ENCODE results near the gene BSN. TPM values are rescaled to one million over a fixed set of nuclear protein-coding genes. Genes with fewer than 3 reads are reported as not detected.

The BSN gene
- total RNA-seq, 1 experiment from 2014 or later: 0.93 TPM

DNA sequence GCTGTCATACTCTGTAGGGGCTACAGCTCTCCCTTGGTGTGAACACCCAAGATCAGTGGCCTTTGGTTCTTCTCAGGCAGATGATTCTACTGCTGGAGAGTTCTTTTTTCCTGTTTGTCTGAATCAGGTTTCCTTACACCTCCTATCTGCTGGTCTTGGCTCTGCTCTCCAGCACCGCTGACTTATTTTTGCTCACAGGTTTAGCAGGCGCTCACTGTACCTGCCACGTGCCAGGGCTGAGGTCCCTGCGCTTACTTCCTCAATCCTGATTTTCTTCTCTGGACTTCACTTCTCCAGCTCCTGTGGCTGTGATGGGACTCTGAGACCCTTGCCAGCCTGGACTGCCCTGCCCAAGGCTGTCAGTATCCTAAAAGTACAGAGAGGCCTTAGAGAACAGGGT lies 9.5 kb downstream of the BSN start:
- H3K9me3 ChIP-seq: no peaks in the 10 kb centered on the region
- DNase-seq: no peak
- Mint-ChIP-seq H3K4me1 (ENCODE audit: low read depth, unreplicated experiment) (no peaks in the 10 kb centered on the region), H3K4me3 (ENCODE audit: unreplicated experiment) (no peak overlapping the region), H3K9me3 (ENCODE audit: unreplicated experiment) (no peaks in the 10 kb centered on the region), H3K36me3 (ENCODE audit: insufficient read depth, unreplicated experiment) (no peaks in the 10 kb centered on the region), H3K27me3 (ENCODE audit: insufficient read depth, unreplicated experiment) (peaks cover 7% of the 10 kb centered on the region), H3K27ac (ENCODE audit: unreplicated experiment) (no peak overlapping the region)
- ChIA-PET POLR2A (no interaction called here), CTCF (no interaction called here)
- H3K4me3 ChIP-seq (ENCODE audit: low read depth, low read length): no peak overlapping the region
- no peaks in the 10 kb centered on the region for H3K36me3 ChIP-seq (ENCODE audit: control insufficient read depth, insufficient read depth, low read length)
- no peaks in the 10 kb centered on the region for H3K4me1 ChIP-seq
- TF ChIP-seq, protein P1, sequence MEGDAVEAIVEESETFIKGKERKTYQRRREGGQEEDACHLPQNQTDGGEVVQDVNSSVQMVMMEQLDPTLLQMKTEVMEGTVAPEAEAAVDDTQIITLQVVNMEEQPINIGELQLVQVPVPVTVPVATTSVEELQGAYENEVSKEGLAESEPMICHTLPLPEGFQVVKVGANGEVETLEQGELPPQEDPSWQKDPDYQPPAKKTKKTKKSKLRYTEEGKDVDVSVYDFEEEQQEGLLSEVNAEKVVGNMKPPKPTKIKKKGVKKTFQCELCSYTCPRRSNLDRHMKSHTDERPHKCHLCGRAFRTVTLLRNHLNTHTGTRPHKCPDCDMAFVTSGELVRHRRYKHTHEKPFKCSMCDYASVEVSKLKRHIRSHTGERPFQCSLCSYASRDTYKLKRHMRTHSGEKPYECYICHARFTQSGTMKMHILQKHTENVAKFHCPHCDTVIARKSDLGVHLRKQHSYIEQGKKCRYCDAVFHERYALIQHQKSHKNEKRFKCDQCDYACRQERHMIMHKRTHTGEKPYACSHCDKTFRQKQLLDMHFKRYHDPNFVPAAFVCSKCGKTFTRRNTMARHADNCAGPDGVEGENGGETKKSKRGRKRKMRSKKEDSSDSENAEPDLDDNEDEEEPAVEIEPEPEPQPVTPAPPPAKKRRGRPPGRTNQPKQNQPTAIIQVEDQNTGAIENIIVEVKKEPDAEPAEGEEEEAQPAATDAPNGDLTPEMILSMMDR (IDR thresholded peaks at IDR 0.05; ENCODE audit: insufficient read depth in 1 of 2, low read depth in 1 of 2, low read length in 1 of 2, severe bottlenecking in 1 of 2, unreplicated experiment in 1 of 2): no peak
- no TSS peak for BruUV-seq (replicated peaks)
- no peaks in the 10 kb centered on the region for H3K27me3 ChIP-seq (replicated peaks; ENCODE audit: control insufficient read depth, insufficient read depth, low read length)
- intact Hi-C loops (cut with micrococcal nuclease; ENCODE audit: unreplicated experiment): no loop called here

DNA sequence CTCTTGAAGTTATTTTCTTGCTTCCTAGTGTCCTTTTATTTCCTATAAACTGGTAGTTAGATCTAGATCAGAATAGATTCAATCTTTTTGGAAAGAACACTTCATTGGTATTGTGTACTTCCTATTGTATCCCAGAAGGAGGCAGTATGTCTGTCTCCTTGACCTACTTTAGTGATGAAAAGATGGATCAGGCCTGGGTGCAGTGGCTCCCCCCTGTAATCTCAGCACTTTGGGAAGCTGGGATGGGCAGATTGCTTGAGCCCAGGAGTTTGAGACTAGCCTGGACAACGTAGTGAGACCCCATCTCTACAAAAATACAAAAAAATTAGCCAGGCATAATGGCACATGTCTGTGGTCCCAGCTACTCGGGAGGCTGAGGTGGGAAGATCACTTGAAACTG lies 12.0 kb downstream of the BSN start:
- Histone ChIP-seq H3K4me3 (ENCODE audit: low read depth, low read length) (no peak overlapping the region), H3K4me1 (no peaks in the 10 kb centered on the region), H3K9me3 (no peaks in the 10 kb centered on the region), H3K36me3 (ENCODE audit: control insufficient read depth, insufficient read depth, low read length) (no peaks in the 10 kb centered on the region), H3K27me3 (replicated peaks; ENCODE audit: control insufficient read depth, insufficient read depth, low read length) (no peaks in the 10 kb centered on the region)
- Mint-ChIP-seq H3K27me3 (ENCODE audit: insufficient read depth, unreplicated experiment) (peaks cover 7% of the 10 kb centered on the region), H3K27ac (ENCODE audit: unreplicated experiment) (no peak overlapping the region), H3K36me3 (ENCODE audit: insufficient read depth, unreplicated experiment) (no peaks in the 10 kb centered on the region), H3K9me3 (ENCODE audit: unreplicated experiment) (no peaks in the 10 kb centered on the region), H3K4me1 (ENCODE audit: low read depth, unreplicated experiment) (no peaks in the 10 kb centered on the region), H3K4me3 (ENCODE audit: unreplicated experiment) (no peak overlapping the region)
- DNase-seq: no peak
- no TSS peak for BruUV-seq (replicated peaks)
- intact Hi-C loops (cut with micrococcal nuclease; ENCODE audit: unreplicated experiment): no loop called here
- ChIA-PET CTCF (no interaction called here), POLR2A (interaction anchor here (0.6 kb wide), 1 partner anchor 21 kb away, joined by 3 read pairs; no protein-coding TSS in a partner anchor)
- TF ChIP-seq, protein P1 (IDR thresholded peaks at IDR 0.05; ENCODE audit: insufficient read depth in 1 of 2, low read depth in 1 of 2, low read length in 1 of 2, severe bottlenecking in 1 of 2, unreplicated experiment in 1 of 2): peak in 1 of 2 experiments; percentile 16

DNA sequence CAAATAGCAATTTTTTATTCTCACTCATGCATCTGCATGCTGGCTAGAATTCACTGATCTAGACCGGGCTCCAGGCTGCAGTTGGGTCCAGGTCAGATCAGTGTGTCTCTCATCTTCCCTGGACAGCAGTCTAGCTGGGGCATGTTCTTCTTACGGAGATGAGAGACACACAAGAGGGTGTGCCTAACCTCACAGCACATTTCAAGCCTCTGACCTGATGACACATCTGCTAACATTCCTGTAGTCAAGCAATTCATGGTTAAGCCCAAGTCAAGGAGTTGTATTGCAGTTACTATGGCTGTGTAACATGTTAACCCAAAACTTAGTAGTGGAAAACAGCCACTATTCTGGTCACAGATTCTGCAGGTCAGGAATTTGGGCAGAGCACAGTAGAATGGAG lies 13.1 kb downstream of the BSN start:
- Mint-ChIP-seq H3K4me3 (ENCODE audit: unreplicated experiment) (no peak overlapping the region), H3K9me3 (ENCODE audit: unreplicated experiment) (no peaks in the 10 kb centered on the region), H3K27me3 (ENCODE audit: insufficient read depth, unreplicated experiment) (peaks cover 7% of the 10 kb centered on the region), H3K36me3 (ENCODE audit: insufficient read depth, unreplicated experiment) (no peaks in the 10 kb centered on the region), H3K27ac (ENCODE audit: unreplicated experiment) (no peak overlapping the region), H3K4me1 (ENCODE audit: low read depth, unreplicated experiment) (no peaks in the 10 kb centered on the region)
- TF ChIP-seq, protein P1 (IDR thresholded peaks at IDR 0.05; ENCODE audit: insufficient read depth in 1 of 2, low read depth in 1 of 2, low read length in 1 of 2, severe bottlenecking in 1 of 2, unreplicated experiment in 1 of 2): no peak
- no peaks in the 10 kb centered on the region for H3K9me3 ChIP-seq
- intact Hi-C loops (cut with micrococcal nuclease; ENCODE audit: unreplicated experiment): no loop called here
- ChIA-PET CTCF (no interaction called here), POLR2A (no interaction called here)
- H3K27me3 ChIP-seq (replicated peaks; ENCODE audit: control insufficient read depth, insufficient read depth, low read length): no peaks in the 10 kb centered on the region
- H3K36me3 ChIP-seq (ENCODE audit: control insufficient read depth, insufficient read depth, low read length): no peaks in the 10 kb centered on the region
- no TSS peak for BruUV-seq (replicated peaks)
- no peaks in the 10 kb centered on the region for H3K4me1 ChIP-seq
- DNase-seq: no peak
- no peak overlapping the region for H3K4me3 ChIP-seq (ENCODE audit: low read depth, low read length)
